ENCODE data around the gene RIPPLY1.
"Not testable (repeated sequence)": the region's sequence is repeated elsewhere in the genome, so short reads cannot be mapped to it uniquely, and the experiment has no call there.

RIPPLY1 gene

GRCh38 chrX:106917830-106918500, 14.8 kb upstream of the RIPPLY1 start:
- peak; percentile 7 for DNase-seq (ENCODE audit: insufficient read length, low spot score)
- FAIRE-seq = no peak

- DNase-seq (ENCODE audit: insufficient read length, low spot score) (no peak), FAIRE-seq (no peak)
These were observed 9.7 kb upstream of the RIPPLY1 start for GRCh38 chrX:106912864-106913263.

GRCh38 chrX:106906361-106906760, 3.2 kb upstream of the RIPPLY1 start:
- no peak for DNase-seq (ENCODE audit: insufficient read length, low spot score)
- FAIRE-seq = no peak

- FAIRE-seq (no peak), DNase-seq (ENCODE audit: insufficient read length, low spot score) (no peak)
These were observed 2.0 kb upstream of the RIPPLY1 start for GRCh38 chrX:106905064-106905708.

- no peak for FAIRE-seq
- DNase-seq (ENCODE audit: insufficient read length, low spot score) = no peak
These were observed 851 bp upstream of the RIPPLY1 start for GRCh38 chrX:106903856-106904528.

GRCh38 chrX:106902684-106903083, 457 bp downstream of the RIPPLY1 start:
- DNase-seq (ENCODE audit: insufficient read length, low spot score) (no peak), FAIRE-seq (no peak)

- no peak for FAIRE-seq
- DNase-seq (ENCODE audit: insufficient read length, low spot score) = no peak
These were observed 1.3 kb downstream of the RIPPLY1 start for GRCh38 chrX:106901781-106902219.

- no peak for FAIRE-seq
- no peak for DNase-seq (ENCODE audit: insufficient read length, low spot score)
These were observed 1.8 kb downstream of the RIPPLY1 start for GRCh38 chrX:106901341-106901740.

GRCh38 chrX:106899841-106900240, 3.3 kb downstream of the RIPPLY1 start:
- no peak for DNase-seq (ENCODE audit: insufficient read length, low spot score)
- no peak for FAIRE-seq

GRCh38 chrX:106899276-106899675, 3.9 kb downstream of the RIPPLY1 start:
- FAIRE-seq = no peak

GRCh38 chrX:106898462-106898861, 4.7 kb downstream of the RIPPLY1 start:
- FAIRE-seq (no peak), DNase-seq (ENCODE audit: insufficient read length, low spot score) (peak; percentile 10)

More at GRCh38 chrX:106899276-106899675, 3.9 kb downstream of the RIPPLY1 start:
- DNase-seq (ENCODE audit: insufficient read length, low spot score) = no peak

- FAIRE-seq (no peak), DNase-seq (ENCODE audit: insufficient read length, low spot score) (no peak)
These were observed 5.9 kb downstream of the RIPPLY1 start for GRCh38 chrX:106897259-106897658.

- peak; percentile 5 for DNase-seq (ENCODE audit: insufficient read length, low spot score)
These were observed 8.1 kb downstream of the RIPPLY1 start for GRCh38 chrX:106894978-106895452.

GRCh38 chrX:106894392-106894909, 8.7 kb downstream of the RIPPLY1 start:
- FAIRE-seq = no peak
- peak; percentile 20 for DNase-seq (ENCODE audit: insufficient read length, low spot score)

More at GRCh38 chrX:106894978-106895452, 8.1 kb downstream of the RIPPLY1 start:
- no peak for FAIRE-seq

GRCh38 chrX:106891762-106892460, 11.2 kb downstream of the RIPPLY1 start:
- FAIRE-seq (no peak), DNase-seq (ENCODE audit: insufficient read length, low spot score) (no peak)

GRCh38 chrX:106889468-106889867, 13.7 kb downstream of the RIPPLY1 start:
- DNase-seq (ENCODE audit: insufficient read length, low spot score) = no peak
- FAIRE-seq = no peak

GRCh38 chrX:106875151-106875550, 28.0 kb downstream of the RIPPLY1 start:
- FAIRE-seq (no peak), DNase-seq (ENCODE audit: insufficient read length, low spot score) (no peak)

GRCh38 chrX:106874075-106874474, 29.1 kb downstream of the RIPPLY1 start:
- no peak for DNase-seq (ENCODE audit: insufficient read length, low spot score)
- FAIRE-seq = no peak

GRCh38 chrX:106872796-106873195, 30.3 kb downstream of the RIPPLY1 start:
- not testable (repeated sequence) for DNase-seq (ENCODE audit: insufficient read length, low spot score); FAIRE-seq

- FAIRE-seq = no peak
- DNase-seq (ENCODE audit: insufficient read length, low spot score) = no peak
These were observed 39.4 kb downstream of the RIPPLY1 start for GRCh38 chrX:106863697-106864096.

Measured in HTR-8/SVneo (cell line).